ENCODE data around the gene FAM222A.

The FAM222A gene

DNA sequence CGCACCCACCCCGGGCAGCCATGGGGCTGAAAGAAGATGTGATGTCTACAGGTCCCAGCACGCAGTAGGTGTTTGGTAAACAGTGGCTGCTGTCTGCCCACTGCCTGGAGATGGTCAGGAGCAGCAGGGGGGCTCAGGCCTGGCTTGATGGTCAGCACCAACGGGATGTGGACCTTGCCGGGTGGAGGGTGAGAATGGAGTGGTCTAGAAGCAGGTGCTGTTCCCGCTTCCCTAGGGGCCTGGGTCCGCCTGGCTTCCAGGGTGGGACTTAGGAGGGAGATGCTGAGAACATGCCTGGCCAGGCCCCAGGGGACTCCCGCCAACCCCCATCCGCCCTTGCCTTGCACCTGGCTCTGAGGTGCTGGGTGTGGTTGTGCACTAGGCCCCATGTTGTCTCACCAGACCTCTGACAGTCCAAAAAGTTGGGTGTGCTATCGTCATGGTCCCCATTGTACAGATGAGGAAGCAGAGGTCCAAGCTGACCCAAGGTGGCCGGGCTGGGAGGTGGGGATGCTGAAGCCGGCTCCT lies 12.9 kb downstream of the FAM222A start:
- DNase-seq, result no peak

DNA sequence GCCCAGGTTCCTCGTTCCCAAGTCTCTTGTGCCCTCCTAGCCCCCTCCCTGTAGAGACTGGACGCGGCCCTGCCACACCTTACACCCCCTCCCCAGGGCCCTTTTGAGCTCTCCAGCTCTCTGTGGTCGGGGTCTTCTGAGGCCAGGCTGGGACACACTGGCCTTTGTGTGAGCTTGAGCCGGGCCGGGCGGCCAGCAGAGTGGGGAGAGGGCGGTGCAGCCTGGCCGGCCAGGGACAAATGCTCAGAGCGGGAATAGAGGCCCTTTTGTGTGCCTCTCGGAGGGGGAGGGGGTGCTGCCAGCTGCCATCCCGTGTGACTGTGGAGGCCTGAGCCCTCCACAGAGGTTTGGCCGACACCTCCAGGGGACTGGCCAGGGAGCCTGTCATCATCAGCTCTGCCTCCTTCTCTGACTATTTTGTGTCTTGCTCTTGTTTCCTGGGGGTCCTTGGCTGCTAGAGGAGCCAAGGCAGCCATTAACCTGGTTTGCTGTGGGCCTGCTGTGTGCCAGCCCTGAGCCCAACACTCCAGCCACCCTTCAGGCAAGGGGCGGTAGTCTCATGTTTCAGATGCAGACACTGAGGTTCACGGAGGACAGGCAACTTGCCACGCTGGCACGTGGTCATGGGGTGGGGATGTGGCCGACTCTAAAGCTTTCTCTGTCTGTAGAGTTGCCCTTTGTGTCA lies 13.6 kb downstream of the FAM222A start:
- no peak for DNase-seq

DNA sequence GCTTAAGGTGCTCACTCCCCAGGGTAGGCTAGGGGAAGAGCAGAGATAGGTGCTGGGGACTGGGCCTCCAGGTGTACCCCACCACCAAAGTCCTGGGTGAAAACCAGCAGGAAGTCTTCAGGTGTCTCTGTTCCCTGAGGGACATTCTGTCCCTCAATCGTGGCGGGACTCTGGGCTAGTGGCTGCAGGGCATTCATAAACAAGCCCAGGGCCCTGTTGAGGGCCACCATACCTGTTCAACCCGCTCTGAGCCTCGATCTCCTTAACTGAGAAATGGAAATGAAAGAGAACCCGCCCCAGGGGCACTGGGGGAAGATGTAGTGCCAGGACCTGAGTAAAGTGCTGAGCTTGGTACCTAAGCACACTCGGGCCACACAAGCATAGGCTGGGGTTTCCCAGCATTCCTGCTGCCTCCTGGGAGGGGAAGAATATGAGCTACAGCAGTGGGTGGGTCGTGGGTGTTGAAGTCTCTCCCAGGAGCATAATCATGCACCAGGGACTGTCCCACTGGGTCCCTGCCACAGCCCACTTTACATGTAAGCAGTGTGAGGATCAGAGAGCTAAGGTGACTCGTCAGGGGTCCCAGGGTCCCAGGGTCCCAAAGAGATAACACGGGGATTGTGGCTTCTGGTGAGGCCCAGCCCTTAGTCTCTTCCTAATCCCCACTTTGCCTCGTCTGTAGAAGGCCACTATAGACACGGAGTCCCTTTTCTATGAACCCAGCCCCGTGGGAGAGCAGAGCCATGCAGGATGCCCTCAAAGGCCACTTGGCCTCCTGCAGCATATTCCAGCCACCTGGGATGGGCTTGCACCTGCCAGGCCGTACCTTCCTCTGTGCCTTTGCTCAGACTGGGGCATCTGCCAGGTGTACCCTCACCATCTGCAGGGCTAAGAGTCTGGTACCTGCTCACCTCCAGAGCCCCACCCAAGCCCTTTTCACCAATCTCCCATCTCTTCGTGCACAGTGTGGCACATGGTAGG lies 14.4 kb downstream of the FAM222A start:
- no peak for DNase-seq

DNA sequence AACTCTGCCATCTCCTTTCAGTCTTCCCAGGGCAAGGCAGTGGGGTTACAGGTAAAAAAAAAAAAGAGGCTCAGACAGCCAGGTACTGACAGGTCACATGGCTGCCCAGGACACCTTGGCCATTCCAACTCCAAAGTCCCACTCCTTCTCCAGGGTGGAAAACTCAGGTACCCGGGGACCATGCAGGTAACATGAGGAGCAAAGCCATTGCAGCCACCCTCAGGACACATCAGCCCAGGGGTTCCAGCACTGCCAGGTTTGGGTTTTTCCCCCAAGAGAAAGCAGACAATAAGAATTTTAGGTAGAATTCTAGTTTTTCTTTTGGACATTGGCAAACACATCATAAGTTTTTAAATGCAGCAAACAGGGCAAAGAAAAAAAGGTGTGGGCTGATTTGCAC lies 15.3 kb downstream of the FAM222A start:
- DNase-seq, result no peak

DNA sequence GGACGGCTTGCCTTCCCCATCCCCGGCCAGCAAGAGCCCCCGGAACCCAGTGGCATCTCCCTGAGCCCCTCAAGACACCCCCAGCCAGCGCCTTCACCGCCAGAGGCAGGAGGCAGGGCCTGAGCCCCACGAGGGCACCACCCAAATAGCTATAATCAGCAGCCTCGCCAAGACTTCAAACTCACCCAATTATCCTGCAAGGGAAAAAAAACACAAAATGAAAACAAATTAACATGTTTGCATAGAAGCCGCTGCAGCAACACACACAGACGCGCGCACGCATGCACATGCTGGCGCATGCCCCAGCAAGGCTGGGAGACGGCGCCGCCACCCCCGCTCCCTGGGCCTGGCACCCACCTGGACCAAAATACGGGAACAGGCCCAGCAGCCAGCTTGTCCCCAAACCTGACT lies 15.8 kb downstream of the FAM222A start:
- DNase-seq, result peak; percentile 88

DNA sequence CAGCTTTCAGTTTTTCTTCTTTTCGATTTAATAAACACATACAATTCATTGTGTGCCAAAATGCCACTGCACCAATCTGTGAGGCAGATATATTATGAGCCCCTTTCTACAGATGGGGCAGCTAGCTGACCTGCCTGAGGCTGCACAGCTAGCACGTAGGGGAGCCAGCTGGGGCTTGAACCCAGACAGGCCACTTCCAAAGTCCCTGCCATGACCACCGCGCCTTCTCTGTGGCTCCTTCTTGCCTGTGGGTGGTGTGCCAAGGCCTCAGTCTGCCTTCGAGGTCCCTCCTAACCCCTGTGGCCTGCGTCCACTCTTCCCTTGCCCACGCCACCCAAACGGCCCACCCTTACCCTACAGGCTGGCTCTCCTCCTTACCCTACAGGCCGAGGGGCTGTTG lies 16.2 kb downstream of the FAM222A start:
- DNase-seq, result no peak

DNA sequence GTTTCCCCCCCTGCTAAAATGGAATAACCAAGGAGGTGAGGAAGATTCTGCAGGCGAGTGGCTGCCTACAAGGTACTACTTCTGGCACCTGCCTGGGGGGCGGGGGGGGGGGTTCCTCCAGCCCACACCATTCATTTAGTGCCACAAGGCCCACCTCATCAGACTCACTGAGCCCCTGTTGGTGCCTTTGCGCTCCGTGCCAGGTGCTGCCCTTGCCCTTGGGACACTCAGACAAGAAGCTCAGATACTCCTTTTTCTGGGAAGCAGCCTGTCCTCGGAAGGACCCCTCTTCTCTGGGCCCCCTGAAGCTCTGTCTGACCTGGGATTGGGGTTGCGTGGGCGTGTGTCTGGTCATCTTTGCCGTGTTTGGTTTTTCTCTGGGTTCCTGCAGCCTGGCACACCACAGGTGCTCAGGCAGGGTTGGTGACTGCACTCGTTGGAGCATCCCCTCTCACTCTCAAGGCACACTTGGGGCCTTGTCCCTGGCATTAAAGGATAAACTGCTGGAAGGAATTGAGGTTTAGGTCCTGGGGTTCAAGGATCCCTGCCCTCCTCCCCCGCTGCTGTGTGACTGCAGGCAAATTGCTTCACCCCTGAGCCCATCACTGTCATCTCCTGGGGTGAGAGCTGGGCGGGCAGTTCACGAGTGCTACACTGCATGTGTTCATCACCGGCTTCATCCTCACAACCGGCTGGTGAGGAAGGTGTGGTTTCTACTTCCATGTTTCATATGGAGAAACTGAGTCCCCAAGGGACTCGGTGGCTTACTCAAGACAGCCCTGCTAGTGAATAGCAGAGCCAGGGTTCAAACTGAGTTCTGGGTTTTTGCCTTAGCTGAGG lies 16.9 kb downstream of the FAM222A start:
- no peak for DNase-seq

DNA sequence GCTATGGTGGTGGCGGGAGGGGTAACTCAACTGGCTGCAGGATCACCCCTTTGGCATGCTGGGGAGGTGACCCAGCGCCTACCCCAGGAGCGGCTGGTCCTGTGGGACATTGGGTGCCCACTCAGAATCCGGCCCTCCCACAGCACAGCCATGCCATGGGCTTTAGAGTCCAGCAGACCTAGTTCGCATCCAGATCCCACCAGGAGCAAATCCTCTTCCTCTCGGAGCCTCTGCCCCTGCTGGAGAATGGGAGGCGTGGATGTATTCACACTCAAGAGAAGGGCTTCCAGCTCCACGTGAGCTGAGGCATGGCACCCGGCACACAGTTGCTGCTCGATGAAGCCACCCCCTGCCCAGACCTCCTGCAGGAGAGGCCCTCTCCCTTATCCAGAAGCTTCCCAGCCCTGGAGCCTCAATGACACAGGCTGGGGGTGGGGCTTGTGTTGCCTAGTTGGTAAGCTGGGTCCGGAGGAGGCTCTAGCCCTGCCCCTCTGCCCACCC lies 17.7 kb downstream of the FAM222A start:
- DNase-seq, result no peak

DNA sequence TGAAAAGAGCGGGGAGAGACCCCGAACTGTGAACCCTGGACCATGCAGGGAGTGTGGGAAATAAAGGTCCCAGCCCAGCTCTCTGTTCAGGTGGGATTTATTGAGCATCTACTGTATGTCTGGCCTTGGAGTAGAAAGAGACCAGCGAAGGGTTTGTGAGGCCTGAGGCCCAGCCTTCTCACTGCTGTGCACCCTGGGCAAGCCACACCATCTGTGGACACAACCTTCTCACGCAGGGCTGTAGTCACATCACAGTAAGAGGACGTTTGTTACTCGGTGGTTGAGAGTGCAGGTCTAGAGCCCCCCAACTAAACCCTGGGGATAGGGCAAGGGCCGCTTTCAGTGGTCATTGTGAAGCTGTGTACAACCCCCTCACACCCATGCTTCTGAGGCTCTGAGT lies 18.2 kb downstream of the FAM222A start:
- no peak for DNase-seq

DNA sequence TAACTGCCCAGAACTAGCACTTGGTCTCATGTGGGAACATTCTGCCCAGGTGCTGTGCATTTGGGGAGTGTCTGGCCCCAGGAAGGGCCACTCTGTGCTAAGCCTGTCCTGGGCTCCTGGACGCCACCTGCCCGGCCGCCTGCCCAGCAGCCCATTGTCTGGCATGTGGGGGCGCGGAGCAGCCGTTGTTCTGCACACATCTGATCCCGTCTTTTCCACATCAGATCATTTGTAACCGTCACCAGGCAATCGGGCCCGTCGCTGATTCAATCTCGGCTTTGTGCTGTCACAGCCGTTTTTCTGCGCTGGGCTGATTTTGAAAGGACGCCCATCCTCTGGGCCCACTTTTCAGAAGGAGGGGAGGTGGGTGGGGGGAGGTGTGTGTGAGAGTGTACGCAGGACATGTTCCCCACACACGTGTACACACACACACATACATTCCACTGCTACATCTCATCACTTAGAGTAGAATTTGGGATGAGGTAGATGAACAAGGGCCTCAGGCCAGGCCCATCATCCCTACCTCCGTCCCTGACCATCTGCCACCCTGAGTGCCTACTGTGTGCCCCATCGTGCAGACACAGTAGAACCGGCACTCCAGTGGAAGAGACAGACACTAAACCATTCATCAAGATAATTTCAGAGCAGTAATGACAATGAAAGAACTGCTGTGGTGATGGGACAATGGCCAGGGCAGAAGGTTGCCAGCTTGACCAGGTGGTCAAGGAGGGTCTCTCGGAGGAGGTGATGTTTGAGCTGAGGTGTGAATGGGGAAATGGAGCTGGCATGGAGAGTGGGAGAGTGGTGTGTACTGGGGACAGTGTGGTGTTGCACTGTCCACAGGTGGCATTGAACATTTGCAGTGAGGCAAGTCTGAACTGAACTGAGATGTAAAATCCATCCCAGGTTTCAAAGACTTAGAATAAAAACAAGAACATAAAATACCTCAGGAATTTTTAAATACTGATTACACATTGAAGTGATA lies 19.0 kb downstream of the FAM222A start:
- no peak for DNase-seq

DNA sequence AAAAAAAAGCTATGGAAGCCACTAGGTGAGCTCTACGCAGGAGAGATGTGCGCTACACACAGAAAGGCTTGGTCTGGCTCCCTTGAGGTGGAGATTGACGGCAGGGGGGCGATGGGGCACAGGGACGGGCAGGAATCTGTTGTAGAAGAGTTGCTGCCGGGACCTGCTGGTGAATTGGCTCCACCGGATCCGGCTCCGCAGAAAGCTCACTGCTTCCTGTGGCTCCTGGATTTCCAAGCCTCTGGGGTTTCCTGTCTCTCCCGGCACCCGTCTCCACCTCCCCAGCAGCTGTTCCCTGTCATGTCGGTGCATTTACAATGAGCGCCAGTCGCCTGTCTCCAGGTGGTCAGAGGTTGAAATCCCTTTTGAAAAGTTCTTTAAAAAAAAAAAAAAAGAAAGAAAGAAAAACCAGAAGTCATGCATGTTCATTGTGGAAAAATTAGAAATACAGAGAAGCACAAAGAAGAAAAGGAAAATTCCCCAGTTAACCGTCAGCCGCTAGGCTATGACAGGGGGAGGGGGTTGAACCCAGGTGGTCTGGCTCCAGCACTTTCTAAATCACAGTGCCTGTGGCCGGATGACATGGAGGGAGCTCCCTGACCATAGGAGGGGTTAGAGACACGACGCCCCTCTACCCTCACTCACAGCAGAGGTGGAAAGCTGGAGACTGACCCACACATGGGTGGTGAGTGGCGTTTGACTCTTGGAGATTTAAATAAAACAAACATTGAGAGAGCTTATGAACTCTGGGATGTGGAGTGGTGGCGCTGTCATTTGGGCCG lies 20.8 kb downstream of the FAM222A start:
- DNase-seq, result no peak

DNA sequence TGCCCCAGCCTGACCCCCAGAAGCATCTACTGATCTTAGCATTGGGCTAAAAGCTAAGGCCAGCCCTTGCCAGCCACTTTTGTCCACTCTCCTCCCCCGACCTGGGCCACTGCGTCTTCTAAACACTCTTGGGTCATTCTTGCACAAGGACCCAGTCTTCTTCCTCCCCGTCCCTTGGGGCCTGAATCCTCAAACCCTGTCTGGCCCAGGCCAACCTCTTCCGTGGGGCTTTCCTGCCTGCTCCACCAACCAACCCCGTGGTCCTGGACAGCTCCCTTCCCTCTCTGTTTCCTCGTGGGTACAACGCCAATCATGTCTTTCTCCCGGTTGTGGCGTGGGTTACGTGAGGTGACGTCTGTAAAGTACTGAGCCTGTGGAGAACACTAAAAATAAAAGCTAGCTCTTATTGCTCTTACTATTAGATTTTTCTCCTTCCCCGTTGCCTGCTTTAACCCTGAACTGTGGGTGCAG lies 21.5 kb downstream of the FAM222A start:
- no peak for DNase-seq

DNA sequence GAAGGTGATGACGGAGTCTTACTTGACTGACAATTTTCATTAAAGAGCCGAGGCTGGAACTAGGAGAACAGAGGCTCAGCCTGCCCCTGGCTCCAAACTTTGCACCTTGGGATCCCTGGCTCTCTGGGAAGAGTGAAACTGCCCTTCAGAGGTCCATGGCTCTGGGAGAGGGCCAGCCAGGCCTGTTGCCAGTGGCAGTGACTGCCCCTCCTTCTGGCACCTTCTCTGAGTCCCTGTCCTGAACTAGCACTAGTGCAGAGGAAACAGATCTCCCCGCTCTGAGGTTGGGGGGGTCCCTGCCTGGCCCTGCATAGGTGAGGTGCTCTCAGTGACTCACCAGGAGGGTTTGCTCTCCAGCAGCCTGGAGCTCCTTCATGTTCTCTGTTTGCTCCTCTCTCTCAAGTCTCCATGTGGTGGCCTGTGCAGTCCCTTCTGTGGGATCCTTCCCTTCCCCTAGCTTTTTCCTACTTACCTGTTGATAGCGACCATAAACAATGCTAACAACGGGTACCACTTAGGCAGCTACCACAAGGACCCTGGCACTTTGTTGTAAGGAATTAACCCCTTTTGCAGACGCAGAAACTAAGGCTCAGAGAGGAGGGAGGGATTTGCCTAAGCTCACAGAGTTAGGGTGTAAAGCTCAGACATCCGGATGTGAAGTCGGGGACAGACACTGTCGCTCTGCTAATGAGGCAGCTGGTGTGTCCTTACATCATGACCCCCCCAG lies 22.4 kb downstream of the FAM222A start:
- DNase-seq, result no peak

DNA sequence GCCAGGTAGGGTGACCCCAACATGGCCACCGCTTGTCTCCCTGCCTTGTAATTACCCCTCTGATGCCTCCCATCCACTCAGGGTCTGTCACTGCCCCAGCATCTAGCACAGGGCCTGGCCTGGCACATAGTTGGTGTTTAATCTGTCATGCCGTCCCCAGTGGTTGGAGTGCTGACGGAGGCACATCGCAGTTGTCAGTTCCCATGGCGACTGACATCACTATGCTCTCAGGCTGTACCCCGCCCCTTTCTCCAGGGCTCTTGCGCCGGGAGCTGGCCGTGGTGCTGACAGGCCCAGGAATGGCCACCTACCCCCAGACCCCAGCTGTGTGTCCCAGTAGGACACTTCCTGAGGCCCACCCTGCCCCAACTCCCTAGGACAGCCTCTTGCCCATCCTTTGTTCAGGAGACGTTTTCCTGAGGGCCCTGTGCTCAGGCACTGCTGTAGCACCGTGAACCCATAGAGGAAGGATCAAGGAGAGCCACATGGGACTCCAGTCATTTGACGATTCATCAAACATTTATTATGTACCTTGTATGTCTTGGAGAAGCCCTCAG lies 23.0 kb downstream of the FAM222A start:
- no peak for DNase-seq

DNA sequence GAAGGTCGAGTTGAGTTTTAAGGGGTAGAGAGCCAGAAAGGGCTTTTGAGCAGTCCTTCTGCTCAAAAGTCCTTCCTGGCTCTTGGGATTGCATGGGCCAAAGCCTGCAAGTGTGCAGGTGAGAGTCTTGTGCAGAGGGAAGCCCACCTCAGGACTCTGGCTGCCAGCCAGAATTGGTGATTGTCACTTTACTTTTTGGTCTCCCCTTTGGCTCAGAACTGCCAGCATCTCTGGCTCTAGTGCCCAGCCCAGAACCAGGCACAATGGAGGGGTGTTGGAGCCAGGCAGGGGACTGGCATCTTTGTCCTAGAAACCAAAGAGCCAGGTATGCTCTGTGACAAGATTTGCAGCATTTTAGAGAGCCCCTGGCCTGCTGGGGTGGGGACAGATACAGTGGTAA lies 23.5 kb downstream of the FAM222A start:
- no peak for DNase-seq

DNA sequence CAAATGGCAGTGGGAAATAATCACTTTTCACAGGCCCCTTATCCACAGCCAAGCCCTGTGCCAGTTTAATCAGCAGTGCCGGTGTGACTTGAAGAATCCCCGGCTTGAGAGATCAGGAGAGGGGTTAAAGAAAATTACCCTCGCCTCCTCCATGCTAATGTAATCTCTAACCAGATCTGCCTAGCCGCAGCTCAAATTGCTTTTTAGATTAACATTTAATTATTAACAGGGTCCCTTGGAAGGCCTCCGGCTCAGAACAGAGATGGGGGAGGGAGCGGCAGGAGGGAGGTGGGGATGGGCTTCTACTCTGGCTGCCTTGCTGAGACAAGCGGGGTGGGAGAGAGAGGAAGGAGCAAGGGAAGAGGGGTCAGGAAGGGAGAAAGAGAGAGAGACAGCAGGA lies 24.0 kb downstream of the FAM222A start:
- DNase-seq, result no peak

DNA sequence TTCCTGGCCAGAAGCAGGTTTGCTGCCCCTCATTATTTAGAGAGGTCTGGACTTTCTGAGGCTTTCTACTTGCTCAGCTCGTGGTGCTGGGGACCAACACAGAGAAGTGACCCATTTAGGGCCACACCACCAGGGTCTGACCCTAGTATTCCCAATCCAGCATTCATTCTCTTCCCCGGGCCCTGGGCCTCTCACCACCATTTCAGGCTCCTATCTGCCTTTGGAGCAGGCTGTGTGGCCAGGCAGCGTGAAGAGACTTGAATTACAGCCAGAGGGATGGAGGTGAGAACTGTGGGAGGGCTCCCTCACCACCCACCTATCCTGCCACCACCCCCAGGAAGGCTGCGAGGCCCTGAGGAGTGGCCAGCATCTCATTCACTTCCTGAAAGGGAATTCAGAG lies 24.6 kb downstream of the FAM222A start:
- DNase-seq, result no peak

DNA sequence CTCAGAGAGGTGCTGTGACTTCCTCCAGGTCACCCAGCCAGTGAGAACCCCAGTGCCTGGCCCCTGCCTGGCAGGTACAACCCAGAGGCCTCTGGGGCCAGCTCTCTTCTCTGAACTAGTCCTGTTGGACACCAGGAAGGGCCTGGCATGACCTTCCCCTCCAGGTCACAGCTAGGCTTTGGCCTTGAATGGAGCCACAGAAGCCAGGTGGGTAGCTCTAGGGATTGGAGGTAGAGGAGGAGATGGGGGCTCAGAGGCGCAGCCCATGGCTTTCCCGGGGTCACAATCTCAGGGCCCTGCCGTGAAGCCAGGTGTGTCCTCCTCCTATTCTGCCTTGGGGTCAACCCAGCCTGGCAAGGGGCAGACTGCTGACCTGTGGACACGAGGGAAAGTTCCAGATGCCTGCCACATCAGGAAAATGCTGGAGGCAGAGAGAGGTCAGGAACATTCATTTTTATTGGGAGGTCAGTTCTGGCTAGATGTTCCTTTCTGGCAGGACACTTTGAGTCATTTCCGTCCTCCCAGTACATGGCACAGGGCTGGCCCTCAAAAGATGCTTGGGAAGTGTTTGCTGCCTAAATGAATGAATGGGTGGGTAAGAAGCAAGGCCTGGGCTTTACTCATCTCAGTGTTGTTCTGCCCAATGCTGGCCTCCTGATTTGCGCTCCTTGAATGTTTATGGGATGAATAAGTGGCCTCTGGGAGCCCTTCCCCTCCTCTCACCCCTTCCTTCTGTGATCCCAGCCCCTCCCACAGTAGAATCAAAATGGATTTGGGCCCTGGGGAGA lies 25.4 kb downstream of the FAM222A start:
- DNase-seq, result no peak

Measured in COR-L47 (cell line).